ENCODE data around the gene SETD3. TPM values are rescaled to one million over a fixed set of nuclear protein-coding genes. Genes with fewer than 3 reads are reported as not detected.

The SETD3 gene
- total and polyA plus RNA-seq, 2 donors (not counting 1 experiment from before 2014, with no cell fraction given): 11.0 to 32.1 TPM

DNA sequence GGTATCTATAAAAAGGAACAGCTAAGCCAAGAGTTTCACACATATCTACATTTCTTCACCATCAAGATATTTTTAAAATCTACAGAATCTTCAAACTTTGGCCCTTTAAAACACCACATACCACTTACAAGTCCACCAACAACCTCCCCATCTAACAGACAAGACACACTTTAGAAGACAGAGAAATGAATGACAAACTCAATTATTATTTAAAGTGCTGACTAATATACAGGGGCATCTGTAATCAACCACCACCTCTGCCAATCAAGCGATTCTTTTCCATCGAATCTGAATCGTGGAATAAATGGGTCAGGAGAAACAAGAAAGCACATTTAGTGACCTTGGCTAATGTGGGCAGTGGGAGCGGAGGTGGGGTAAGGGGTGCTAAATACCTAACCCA is 7.7 kb downstream of the SETD3 start:
- peaks cover 20% of the 10 kb centered on the region for H3K4me1 Mint-ChIP-seq
- Histone ChIP-seq H3K4me3 (ENCODE audit: control extremely low read depth in 1 of 5, extremely low read depth in 1 of 5, insufficient read depth in 1 of 5, low read depth in 2 of 5, low read length in 4 of 5) (no peak overlapping the region), H3K36me3 (replicated peaks in 1 of 2; ENCODE audit: control extremely low read depth in 1 of 2, control insufficient read depth in 1 of 2, extremely low read depth in 1 of 2, insufficient read depth in 2 of 2, low read length in 1 of 2) (no peaks in the 10 kb centered on the region), H3K4me1 (ENCODE audit: control insufficient read depth in 2 of 2, insufficient read depth in 2 of 2, low read length in 2 of 2) (no peaks in the 10 kb centered on the region), H2AFZ (ENCODE audit: insufficient read depth, low read depth, low read length, poor library complexity, severe bottlenecking) (no peak overlapping the region), H3K79me2 (ENCODE audit: control insufficient read depth, insufficient read depth, low read length) (peaks cover 99% of the 10 kb centered on the region), H3K9me3 (ENCODE audit: control extremely low read depth in 1 of 3, control insufficient read depth in 2 of 3, insufficient read depth in 1 of 3, low read length in 2 of 3) (no peaks in the 10 kb centered on the region), H3K27me3 (replicated peaks in 1 of 4; ENCODE audit: control extremely low read depth in 1 of 4, control insufficient read depth in 3 of 4, insufficient read depth in 4 of 4, low read length in 3 of 4) (no peaks in the 10 kb centered on the region), H3K27ac (ENCODE audit: low read length in 2 of 2) (no peak overlapping the region), H4K20me1 (ENCODE audit: control insufficient read depth, insufficient read depth, low read length, poor library complexity, severe bottlenecking) (peaks cover 77% of the 10 kb centered on the region), H3K4me2 (replicated peaks; ENCODE audit: low read depth, low read length, poor library complexity, severe bottlenecking) (no peak overlapping the region), H3K9ac (ENCODE audit: low read length) (no peak overlapping the region)
- no peak overlapping the region for H3K27ac Mint-ChIP-seq
- DNase-seq (no peak), ATAC-seq (ENCODE audit: low read depth) (no peak)
- intact Hi-C loops (cut with micrococcal nuclease): no loop called here
- TF ChIP-seq EZH2 (IDR thresholded peaks at IDR 0.05; ENCODE audit: borderline replicate concordance, insufficient read depth, low read depth, low read length, poor library complexity, severe bottlenecking) (no peak), CTCF (IDR thresholded peaks at IDR 0.05) (no peak)
- ChIA-PET CTCF (no interaction called here), POLR2A (no interaction called here)
- H3K27me3 Mint-ChIP-seq: no peaks in the 10 kb centered on the region
- H3K9me3 Mint-ChIP-seq (ENCODE audit: insufficient read depth): no peaks in the 10 kb centered on the region
- H3K4me3 Mint-ChIP-seq: no peak overlapping the region
- no CpG with 5 or more reads among the region's 4 CpGs for WGBS (ENCODE audit: insufficient coverage)

DNA sequence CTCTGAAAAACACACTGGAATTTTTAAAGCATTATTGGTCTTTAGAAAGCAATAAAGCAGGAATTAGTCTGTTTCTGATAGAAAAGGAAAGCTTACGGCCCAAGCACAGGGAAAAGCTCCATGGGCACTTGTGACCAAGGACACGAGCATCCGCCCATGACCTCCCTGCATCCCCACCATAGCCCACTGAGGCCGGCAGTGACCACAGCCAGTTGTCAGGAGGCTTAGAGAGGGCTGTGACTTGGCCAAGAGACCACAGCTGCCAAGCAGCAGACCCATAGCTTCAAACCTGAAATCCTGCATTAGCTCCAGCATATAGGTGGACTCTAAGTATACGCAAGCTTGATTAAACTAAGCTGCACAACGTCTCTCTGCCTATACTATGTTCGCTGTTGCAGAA is 8.9 kb downstream of the SETD3 start:
- Histone ChIP-seq H3K9me3 (ENCODE audit: control extremely low read depth in 1 of 3, control insufficient read depth in 2 of 3, insufficient read depth in 1 of 3, low read length in 2 of 3) (no peaks in the 10 kb centered on the region), H3K4me3 (ENCODE audit: control extremely low read depth in 1 of 5, extremely low read depth in 1 of 5, insufficient read depth in 1 of 5, low read depth in 2 of 5, low read length in 4 of 5) (no peak overlapping the region), H4K20me1 (ENCODE audit: control insufficient read depth, insufficient read depth, low read length, poor library complexity, severe bottlenecking) (peaks cover 89% of the 10 kb centered on the region), H3K4me1 (ENCODE audit: control insufficient read depth in 2 of 2, insufficient read depth in 2 of 2, low read length in 2 of 2) (no peaks in the 10 kb centered on the region), H3K9ac (ENCODE audit: low read length) (no peak overlapping the region), H3K36me3 (replicated peaks in 1 of 2; ENCODE audit: control extremely low read depth in 1 of 2, control insufficient read depth in 1 of 2, extremely low read depth in 1 of 2, insufficient read depth in 2 of 2, low read length in 1 of 2) (no peaks in the 10 kb centered on the region), H3K27me3 (replicated peaks in 1 of 4; ENCODE audit: control extremely low read depth in 1 of 4, control insufficient read depth in 3 of 4, insufficient read depth in 4 of 4, low read length in 3 of 4) (no peaks in the 10 kb centered on the region), H3K79me2 (ENCODE audit: control insufficient read depth, insufficient read depth, low read length) (peaks cover 98% of the 10 kb centered on the region), H3K27ac (ENCODE audit: low read length in 2 of 2) (no peak overlapping the region), H3K4me2 (replicated peaks; ENCODE audit: low read depth, low read length, poor library complexity, severe bottlenecking) (no peak overlapping the region), H2AFZ (ENCODE audit: insufficient read depth, low read depth, low read length, poor library complexity, severe bottlenecking) (no peak overlapping the region)
- CTCF ChIA-PET: no interaction called here
- WGBS (ENCODE audit: insufficient coverage): 94% methylated on average over 7 of the region's 7 CpGs
- Mint-ChIP-seq H3K27me3 (no peaks in the 10 kb centered on the region), H3K4me3 (no peak overlapping the region), H3K27ac (no peak overlapping the region), H3K4me1 (peaks cover 18% of the 10 kb centered on the region), H3K9me3 (ENCODE audit: insufficient read depth) (no peaks in the 10 kb centered on the region)
- POLR2A ChIA-PET: no interaction called here
- TF ChIP-seq EZH2 (IDR thresholded peaks at IDR 0.05; ENCODE audit: borderline replicate concordance, insufficient read depth, low read depth, low read length, poor library complexity, severe bottlenecking) (no peak), CTCF (IDR thresholded peaks at IDR 0.05) (no peak)
- ATAC-seq (ENCODE audit: low read depth) (no peak), DNase-seq (no peak)
- intact Hi-C loops (cut with micrococcal nuclease): no loop called here
